ENCODE data around the gene USP49. TPM values are rescaled to one million over a fixed set of nuclear protein-coding genes. Genes with fewer than 3 reads are reported as not detected.

Gene USP49
- total and polyA plus RNA-seq, 2 of the 13 experiments (the other 11 are each of a cell fraction or from before 2014, with no cell fraction given) = 2.9 to 4.3 TPM

GRCh38 chr6:41920921-41921711 is 25.9 kb upstream of the USP49 start, which contains the start of the genes BYSL and MED20 (continued):
- TF ChIP-seq KDM5A (IDR thresholded peaks at IDR 0.05; ENCODE audit: borderline replicate concordance, low read length) (peak; percentile 98), KAT7 (CRISPR knock-in tag; IDR thresholded peaks at IDR 0.05; ENCODE audit: borderline replicate concordance) (peak; percentile 71; the same call in 1 of the 2 replicates), ZNF225 (CRISPR knock-in tag; IDR thresholded peaks at IDR 0.05) (no peak), KDM4B (CRISPR knock-in tag; IDR thresholded peaks at IDR 0.05) (peak; percentile 20; the same call in 1 of the 2 replicates), MAF1 (CRISPR knock-in tag; IDR thresholded peaks at IDR 0.05; ENCODE audit: borderline replicate concordance) (peak; percentile 85), PHF20 (CRISPR knock-in tag; IDR thresholded peaks at IDR 0.05) (peak; percentile 98), ISL2 (CRISPR knock-in tag; IDR thresholded peaks at IDR 0.05) (peak; percentile 71; the same call in 1 of the 2 replicates), ZNF354B (CRISPR knock-in tag; IDR thresholded peaks at IDR 0.05) (peak; percentile 94; the same call in 1 of the 2 replicates), SIX4 (CRISPR knock-in tag; IDR thresholded peaks at IDR 0.05) (peak; percentile 68; the same call in 1 of the 2 replicates), ZNF704 (CRISPR knock-in tag; IDR thresholded peaks at IDR 0.05; ENCODE audit: borderline replicate concordance) (no peak; the same call in 1 of the 2 replicates), ZNF709 (CRISPR knock-in tag; IDR thresholded peaks at IDR 0.05) (peak; percentile 93), ZNF740 (CRISPR knock-in tag; IDR thresholded peaks at IDR 0.05) (peak; percentile 76; the same call in 1 of the 2 replicates), THRA (CRISPR knock-in tag; IDR thresholded peaks at IDR 0.05; ENCODE audit: borderline replicate concordance) (peak; percentile 39), ZNF367 (CRISPR knock-in tag; IDR thresholded peaks at IDR 0.05; ENCODE audit: borderline replicate concordance) (peak; percentile 46; the same call in 1 of the 2 replicates), MYNN (CRISPR knock-in tag; IDR thresholded peaks at IDR 0.05; ENCODE audit: low read depth) (no peak), ZNF777 (CRISPR knock-in tag; IDR thresholded peaks at IDR 0.05) (peak; percentile 66; the same call in 1 of the 2 replicates), ZNF766 (CRISPR knock-in tag; IDR thresholded peaks at IDR 0.05; ENCODE audit: borderline replicate concordance) (peak; percentile 74; the same call in 1 of the 2 replicates), TFAP4 (IDR thresholded peaks at IDR 0.05; ENCODE audit: borderline replicate concordance, low read depth) (peak; percentile 26; the same call in 1 of the 2 replicates), MTA3 (CRISPR knock-in tag; IDR thresholded peaks at IDR 0.05) (no peak), REST (IDR thresholded peaks at IDR 0.05; ENCODE audit: borderline replicate concordance in 1 of 2, low read depth in 1 of 2, low read length in 2 of 2) (peak in 1 of 2 experiments; percentile 35; a peak in 1 of 4 replicates)
